Activated B cell treated with CpG ODN at 0.5 μM for 24 hours (primary cell): ENCODE data around the gene TBXA2R. TPM values are rescaled to one million over a fixed set of nuclear protein-coding genes. Genes with fewer than 3 reads are reported as not detected.

Experiments
- ATAC-seq: fragments of 200-7000 bp; cut with Tn5 transposase; one replicate; pipeline ENCODE4 v1.10.0; 2021; ENCODE audit warnings: low read depth, mild to moderate bottlenecking, moderate library complexity
- CTCF ChIA-PET: fragments of 350-600 bp; sonication (Branson Sonifier 250); formaldehyde crosslinking; loops from one replicate; lab custom pipeline; 2021; ENCODE audit warnings: antibody characterized with exemption; lab: Charles Lee
- POLR2A ChIA-PET: fragments of 350-600 bp; sonication (Branson Sonifier 250); formaldehyde crosslinking; loops from one replicate; lab custom pipeline; 2021; ENCODE audit warnings: antibody characterized with exemption; lab: Charles Lee
- DNase-seq: peaks from one replicate; pipeline ENCODE4 v3.0.0; 2022
- H3K27ac Mint-ChIP-seq: one replicate; pipeline ENCODE4 v1.8.0; 2020; ENCODE audit warnings: mixed read lengths
- H3K27me3 Mint-ChIP-seq: one replicate; pipeline ENCODE4 v1.8.0; 2021; ENCODE audit warnings: mixed read lengths
- H3K36me3 Mint-ChIP-seq: one replicate; pipeline ENCODE4 v1.8.0; 2021; ENCODE audit warnings: low read depth, mixed read lengths
- H3K4me1 Mint-ChIP-seq: one replicate; pipeline ENCODE4 v1.8.0; 2021; ENCODE audit warnings: mixed read lengths
- H3K4me3 Mint-ChIP-seq: one replicate; pipeline ENCODE4 v1.8.0; 2020; ENCODE audit warnings: mild to moderate bottlenecking, mixed read lengths
- H3K9me3 Mint-ChIP-seq: one replicate; pipeline ENCODE4 v1.8.0; 2020; ENCODE audit warnings: mixed read lengths
- intact Hi-C: fragments of 100-400 bp; cut with micrococcal nuclease; formaldehyde crosslinking; loops from one replicate; pipeline ENCODE4 v1.15.1; 2024
- total RNA-seq: library from RNA; stranded (reverse); gene quantifications from 2 replicates; pipeline ENCODE4 v1.2.3, GENCODE V29; 2022
- TF ChIP-seq, protein P1 (sequence below): fragments of 200-600 bp; IDR thresholded peaks from one replicate; pipeline ENCODE4 v1.8.0; 2022; ENCODE audit warnings: antibody characterized with exemption, mild to moderate bottlenecking

The TBXA2R gene
- total RNA-seq, 1 donor from 2014 or later = 0.47 TPM

DNA sequence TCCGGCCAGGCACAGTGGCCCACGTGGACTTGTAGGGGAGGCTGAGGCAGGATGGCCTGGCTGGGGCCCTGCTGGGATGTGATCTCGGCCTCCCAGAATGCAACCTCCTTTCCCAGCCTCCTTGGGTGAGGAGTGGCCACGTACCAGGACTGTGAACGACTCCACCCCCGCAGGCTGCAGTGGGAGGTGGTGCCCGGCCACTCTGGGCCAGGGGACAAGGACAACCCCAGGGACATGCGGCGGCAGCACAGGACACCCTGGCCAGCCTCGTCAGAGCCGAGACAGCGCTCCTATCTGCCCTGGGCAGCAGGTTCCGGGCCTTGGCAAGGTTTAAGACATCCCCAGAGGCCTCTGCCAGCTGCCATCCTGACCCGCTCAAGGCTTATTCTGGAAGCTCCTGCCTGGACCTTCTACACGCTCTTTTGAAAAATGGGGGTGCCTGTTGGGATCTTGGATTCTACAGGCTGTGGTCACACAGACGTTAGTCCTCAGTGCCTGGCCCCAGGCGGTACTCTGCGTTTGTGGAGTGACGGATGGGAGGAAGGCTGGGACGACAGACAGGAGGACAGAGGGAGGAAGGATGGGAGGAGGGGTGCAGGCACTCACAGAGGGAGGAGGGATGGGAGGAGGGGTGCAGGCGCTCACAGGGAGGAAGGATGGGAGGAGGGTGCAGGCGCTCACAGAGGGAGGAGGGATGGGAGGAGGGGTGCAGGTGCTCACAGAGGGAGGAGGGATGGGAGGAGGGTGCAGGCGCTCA is 39.8 kb upstream of the TBXA2R start:
- CTCF ChIA-PET = no interaction called here
- Mint-ChIP-seq H3K27me3 (no peaks in the 10 kb centered on the region), H3K4me1 (no peaks in the 10 kb centered on the region), H3K4me3 (no peak overlapping the region), H3K27ac (no peak overlapping the region), H3K36me3 (peaks cover 37% of the 10 kb centered on the region), H3K9me3 (no peaks in the 10 kb centered on the region)
- intact Hi-C loops = no loop called here
- TF ChIP-seq, protein P1, sequence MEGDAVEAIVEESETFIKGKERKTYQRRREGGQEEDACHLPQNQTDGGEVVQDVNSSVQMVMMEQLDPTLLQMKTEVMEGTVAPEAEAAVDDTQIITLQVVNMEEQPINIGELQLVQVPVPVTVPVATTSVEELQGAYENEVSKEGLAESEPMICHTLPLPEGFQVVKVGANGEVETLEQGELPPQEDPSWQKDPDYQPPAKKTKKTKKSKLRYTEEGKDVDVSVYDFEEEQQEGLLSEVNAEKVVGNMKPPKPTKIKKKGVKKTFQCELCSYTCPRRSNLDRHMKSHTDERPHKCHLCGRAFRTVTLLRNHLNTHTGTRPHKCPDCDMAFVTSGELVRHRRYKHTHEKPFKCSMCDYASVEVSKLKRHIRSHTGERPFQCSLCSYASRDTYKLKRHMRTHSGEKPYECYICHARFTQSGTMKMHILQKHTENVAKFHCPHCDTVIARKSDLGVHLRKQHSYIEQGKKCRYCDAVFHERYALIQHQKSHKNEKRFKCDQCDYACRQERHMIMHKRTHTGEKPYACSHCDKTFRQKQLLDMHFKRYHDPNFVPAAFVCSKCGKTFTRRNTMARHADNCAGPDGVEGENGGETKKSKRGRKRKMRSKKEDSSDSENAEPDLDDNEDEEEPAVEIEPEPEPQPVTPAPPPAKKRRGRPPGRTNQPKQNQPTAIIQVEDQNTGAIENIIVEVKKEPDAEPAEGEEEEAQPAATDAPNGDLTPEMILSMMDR = no peak
- DNase-seq (no peak), ATAC-seq (no peak)
- POLR2A ChIA-PET = no interaction called here

DNA sequence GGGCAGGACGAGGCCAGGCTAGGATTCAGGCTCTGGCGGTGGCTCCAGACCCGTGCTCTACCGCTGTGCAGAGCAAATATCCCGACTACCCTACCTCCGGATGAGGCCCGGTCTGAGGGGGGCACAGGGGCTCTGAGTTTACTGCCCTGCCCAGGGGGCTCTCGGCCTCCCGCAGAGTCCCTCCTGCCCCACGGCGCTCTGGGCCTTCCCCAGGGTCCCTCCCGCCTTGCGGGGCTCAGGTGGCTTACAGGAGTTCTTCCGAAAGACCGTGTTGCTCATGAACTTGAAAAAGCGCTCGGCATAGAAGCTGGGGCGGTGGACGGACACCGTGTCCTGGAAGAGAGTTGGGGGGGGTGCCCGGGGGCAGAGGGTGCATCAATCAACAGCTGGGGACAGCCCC is 39.1 kb upstream of the TBXA2R start:
- intact Hi-C loops = no loop called here
- POLR2A ChIA-PET = interaction anchor here (0.6 kb wide), 1 partner anchor 379 kb away, joined by 5 read pairs; no protein-coding TSS in a partner anchor

DNA sequence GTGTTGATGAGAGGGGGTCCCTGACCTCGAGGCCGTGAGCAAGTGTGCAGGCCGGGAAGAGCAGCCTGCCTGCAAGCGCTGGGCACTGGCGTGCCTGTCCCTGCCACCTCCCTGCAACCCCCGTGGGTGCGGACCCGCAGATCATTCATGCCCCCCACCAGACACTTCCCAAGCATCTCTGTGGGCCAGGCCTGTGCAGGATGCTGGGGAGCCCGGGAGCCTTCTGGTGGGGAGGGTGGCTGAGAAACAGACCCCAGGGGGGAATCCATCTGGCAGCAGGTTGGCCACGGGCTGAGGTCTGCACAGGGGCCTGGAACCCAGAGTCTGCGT is 38.4 kb upstream of the TBXA2R start:
- H3K36me3 Mint-ChIP-seq = peaks cover 32% of the 10 kb centered on the region
- no peak for DNase-seq
- CTCF ChIA-PET = no interaction called here
- no peaks in the 10 kb centered on the region for H3K9me3 Mint-ChIP-seq
- no peaks in the 10 kb centered on the region for H3K4me1 Mint-ChIP-seq
- no peaks in the 10 kb centered on the region for H3K27me3 Mint-ChIP-seq
- no peak for ATAC-seq
- POLR2A ChIA-PET = no interaction called here
- intact Hi-C loops = no loop called here
- H3K4me3 Mint-ChIP-seq = no peak overlapping the region
- no peak overlapping the region for H3K27ac Mint-ChIP-seq
- TF ChIP-seq, protein P1 = no peak

More for the DNA sequence above, 39.1 kb upstream of the TBXA2R start:
- H3K4me1 Mint-ChIP-seq = no peaks in the 10 kb centered on the region
- H3K9me3 Mint-ChIP-seq = no peaks in the 10 kb centered on the region
- CTCF ChIA-PET = no interaction called here
- no peak for ATAC-seq
- H3K36me3 Mint-ChIP-seq = peaks cover 36% of the 10 kb centered on the region
- no peak for DNase-seq
- TF ChIP-seq, protein P1 = no peak
- no peaks in the 10 kb centered on the region for H3K27me3 Mint-ChIP-seq
- H3K4me3 Mint-ChIP-seq = no peak overlapping the region
- no peak overlapping the region for H3K27ac Mint-ChIP-seq

DNA sequence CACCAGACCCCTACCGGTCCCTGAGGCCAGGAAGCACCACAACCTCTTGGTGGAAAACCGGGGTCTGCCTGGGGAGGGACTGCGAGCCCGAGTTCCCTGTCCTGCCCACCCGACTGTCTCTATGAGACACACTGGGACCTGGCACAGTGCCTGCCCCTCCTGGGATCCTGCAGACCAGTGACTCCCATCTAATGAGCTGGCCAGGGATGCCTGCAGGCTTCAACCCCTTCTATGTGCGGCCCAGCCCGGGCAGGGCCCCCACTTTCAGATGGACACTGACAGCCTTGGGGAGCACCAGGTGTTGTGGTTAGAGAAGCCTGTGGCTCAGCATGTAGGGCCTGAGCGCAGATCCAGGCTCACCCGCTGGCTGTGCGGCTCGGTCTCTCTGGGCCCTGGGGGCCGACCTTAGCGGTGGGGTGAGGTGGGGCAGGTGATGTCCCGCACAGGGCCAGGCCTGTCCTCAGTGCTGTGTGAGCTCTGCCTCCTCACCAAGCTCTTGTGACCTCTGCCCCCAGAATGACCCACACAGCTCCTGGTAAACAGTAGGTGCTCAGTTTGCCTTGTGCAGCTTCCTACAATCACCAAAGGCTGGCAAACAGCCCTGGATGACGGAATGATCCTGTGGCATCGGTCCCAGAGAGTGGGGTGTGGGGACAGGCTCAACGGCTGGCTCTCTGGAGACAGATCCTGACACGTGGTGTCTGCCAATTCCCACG is 37.8 kb upstream of the TBXA2R start:
- Mint-ChIP-seq H3K4me3 (no peak overlapping the region), H3K9me3 (no peaks in the 10 kb centered on the region), H3K36me3 (peaks cover 36% of the 10 kb centered on the region), H3K27me3 (no peaks in the 10 kb centered on the region), H3K27ac (no peak overlapping the region), H3K4me1 (no peaks in the 10 kb centered on the region)
- TF ChIP-seq, protein P1 = no peak
- ChIA-PET CTCF (no interaction called here), POLR2A (no interaction called here)
- ATAC-seq = no peak
- intact Hi-C loops = no loop called here
- no peak for DNase-seq

DNA sequence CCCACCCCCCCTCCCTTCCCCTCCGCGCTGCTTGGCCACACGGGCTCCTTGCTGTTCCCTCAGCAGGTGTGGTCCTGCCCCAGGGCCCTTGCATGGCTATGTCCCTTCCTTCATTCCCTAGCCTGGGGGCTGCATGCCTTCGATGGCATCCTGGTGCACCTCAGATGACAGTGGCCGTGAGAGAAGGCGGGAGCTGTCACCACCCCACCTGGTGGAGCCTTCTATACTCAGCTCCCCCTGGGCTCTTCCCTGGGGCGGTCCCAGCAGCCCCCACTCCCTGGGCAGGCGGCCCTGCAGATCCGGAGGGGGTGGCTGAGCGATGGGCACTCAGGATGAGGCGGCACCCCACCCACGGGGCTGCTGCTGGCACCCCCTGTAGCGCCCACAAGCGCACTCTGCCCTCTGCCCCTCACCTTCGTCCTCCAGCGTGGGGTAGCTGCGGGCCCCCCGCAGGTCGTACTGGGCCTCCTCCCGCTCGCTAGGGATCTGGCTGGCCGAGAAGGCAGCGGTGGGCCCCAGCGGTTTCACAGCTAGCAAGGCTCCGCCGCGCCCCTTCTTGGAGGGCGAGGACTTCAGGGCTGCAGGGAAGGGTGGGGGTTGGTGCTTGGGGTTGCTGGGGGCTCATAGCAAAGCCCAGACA is 37.1 kb upstream of the TBXA2R start:
- ATAC-seq (no peak), DNase-seq (no peak)
- no peaks in the 10 kb centered on the region for H3K9me3 Mint-ChIP-seq
- H3K4me1 Mint-ChIP-seq = no peaks in the 10 kb centered on the region
- ChIA-PET POLR2A (no interaction called here), CTCF (no interaction called here)
- H3K27ac Mint-ChIP-seq = no peak overlapping the region
- intact Hi-C loops = no loop called here
- H3K36me3 Mint-ChIP-seq = peaks cover 41% of the 10 kb centered on the region
- H3K27me3 Mint-ChIP-seq = no peaks in the 10 kb centered on the region
- no peak overlapping the region for H3K4me3 Mint-ChIP-seq
- TF ChIP-seq, protein P1 = no peak
